TTC549 (cell line): Measurements from ENCODE around the gene SAT1.

Experiments
- FAIRE-seq: peaks from 2 replicates; lab custom pipeline; 2012; peaks lifted over from hg19 to GRCh38; lab: Jason Lieb, UNC

SAT1 gene

DNA sequence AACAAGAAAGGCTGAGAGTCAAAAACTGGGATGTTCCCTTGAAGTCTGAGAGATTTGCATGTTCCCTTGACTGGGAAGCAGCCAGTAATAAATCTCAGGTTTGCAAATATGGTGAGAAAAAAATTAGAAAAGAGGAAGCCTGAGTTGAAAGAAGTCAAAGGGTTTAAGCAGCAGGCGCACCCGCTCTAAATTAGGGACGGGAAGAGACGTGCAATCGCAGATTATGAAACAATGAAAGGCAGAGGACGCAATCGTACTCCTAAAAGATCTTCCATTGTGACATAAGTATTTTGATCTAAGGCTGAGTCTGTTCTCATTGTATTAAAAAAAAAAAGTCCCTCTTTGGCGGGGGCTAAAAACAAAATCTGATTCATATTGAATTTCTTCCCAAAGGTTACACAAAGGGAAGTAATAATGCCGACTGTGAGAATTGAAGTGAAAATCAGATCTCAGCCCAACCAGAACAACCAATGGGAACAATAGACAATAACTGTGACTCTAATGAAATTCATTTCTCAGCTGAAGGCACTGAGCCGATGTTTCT lies 28.2 kb downstream of the SAT1 start:
- no peak for FAIRE-seq

DNA sequence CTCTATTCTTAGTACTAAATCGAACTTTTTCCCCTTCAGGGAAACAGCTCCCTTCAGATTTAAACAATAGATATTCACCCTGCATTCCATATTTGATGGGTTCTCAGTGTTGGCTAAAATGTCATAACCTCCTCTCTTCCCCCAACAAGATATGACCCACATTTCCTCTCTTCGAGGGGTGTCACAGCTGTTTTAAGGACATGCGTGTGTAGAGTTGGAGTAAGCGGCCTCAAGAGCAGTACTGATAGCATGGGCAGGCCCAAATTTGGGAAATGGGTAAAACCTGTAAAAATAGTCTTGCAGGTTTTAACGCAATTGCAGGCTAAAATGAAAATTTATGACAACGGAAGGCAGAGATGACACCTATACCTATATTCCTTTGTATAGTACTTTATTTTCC lies 28.7 kb downstream of the SAT1 start:
- FAIRE-seq: no peak

- FAIRE-seq: no peak
Measured at GRCh38 chrX:23813808-23814207, 30.8 kb downstream of the SAT1 start.

DNA sequence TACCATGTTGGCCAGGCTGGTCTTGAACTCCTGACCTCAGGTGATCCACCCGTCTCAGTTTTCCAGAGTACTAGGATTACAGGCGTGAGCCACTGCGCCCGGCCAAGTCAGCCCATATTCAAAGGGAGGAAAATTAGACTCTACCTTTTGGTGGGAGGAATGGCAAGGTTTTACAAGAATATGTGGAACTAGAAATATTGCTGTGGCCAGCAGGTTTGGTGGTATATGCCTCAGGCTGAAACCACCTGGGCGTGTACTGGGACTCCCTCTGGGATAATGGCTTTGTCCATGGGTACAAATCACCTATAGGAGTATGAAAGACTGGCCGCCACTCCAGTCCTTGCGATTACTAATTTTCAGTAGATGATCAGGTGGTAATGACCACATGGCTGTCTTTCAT lies 32.4 kb downstream of the SAT1 start:
- no peak for FAIRE-seq

GRCh38 chrX:23816179-23816578 lies 33.2 kb downstream of the SAT1 start:
- no peak for FAIRE-seq

GRCh38 chrX:23817979-23818336 lies 35.0 kb downstream of the SAT1 start:
- FAIRE-seq: no peak

DNA sequence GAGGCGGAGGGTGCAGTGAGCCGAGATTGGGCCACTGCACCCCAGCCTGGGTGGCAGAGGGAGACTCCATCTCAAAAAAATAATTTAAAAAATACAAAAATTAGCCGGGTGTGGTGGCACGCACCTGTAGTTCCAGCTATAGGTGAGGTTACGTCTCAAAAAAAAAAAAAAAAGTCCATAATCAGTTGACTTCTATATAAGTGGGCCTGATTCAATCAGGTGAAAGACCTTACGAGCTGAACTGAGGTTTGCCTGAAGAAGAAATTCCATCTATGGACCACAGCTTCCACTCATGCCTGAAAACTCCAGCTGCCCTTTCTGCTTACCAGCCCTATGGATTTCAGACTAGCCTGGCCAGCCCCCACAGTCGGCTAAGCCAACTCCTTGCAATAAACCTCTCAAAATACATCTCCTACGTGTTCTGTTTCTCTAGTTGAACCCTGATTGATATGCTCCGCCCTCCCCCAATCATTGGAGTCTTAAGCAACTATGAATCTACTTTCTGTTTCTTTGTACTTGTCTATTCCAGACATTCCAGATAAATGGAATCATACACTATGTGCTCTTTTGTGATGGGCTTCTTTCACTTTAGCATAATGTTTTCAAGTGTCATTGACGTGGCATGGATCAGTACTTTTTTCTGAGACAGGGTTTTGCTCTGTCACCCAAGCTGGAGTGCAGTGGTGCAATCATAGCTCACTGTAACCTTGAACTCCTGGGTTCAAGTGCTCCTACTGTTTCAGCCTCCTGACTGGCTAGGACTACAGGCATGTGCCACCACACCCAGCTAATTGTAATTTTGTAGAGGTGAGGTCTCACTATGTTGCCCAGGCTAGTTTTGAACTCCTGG lies 36.6 kb downstream of the SAT1 start:
- no peak for FAIRE-seq

GRCh38 chrX:23820235-23820782 lies 37.3 kb downstream of the SAT1 start:
- FAIRE-seq: no peak

DNA sequence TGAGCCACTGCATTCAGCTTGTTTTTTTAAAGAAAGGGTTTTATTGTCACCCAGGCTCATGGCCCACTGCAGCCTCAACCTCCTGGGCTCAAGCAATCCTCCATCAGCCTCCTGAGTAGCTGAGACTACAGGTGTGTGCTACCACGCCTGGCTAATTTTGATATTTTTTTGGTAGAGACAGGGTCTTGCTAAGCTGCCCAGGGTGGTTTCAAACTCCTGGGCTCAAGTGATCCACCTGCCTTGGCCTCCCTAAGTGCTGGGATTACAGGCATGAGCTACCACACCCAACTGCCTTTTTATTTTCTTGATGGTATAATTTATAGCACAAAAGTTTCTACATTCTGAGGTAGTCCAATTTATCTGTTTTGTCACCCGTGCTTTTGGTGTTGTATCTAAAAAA lies 38.9 kb downstream of the SAT1 start:
- no peak for FAIRE-seq

- no peak for FAIRE-seq
Measured at GRCh38 chrX:23822397-23822796, 39.4 kb downstream of the SAT1 start.

GRCh38 chrX:23822841-23823240 lies 39.9 kb downstream of the SAT1 start:
- FAIRE-seq: no peak

- no peak for FAIRE-seq
Measured at GRCh38 chrX:23825675-23826074, 42.7 kb downstream of the SAT1 start.

DNA sequence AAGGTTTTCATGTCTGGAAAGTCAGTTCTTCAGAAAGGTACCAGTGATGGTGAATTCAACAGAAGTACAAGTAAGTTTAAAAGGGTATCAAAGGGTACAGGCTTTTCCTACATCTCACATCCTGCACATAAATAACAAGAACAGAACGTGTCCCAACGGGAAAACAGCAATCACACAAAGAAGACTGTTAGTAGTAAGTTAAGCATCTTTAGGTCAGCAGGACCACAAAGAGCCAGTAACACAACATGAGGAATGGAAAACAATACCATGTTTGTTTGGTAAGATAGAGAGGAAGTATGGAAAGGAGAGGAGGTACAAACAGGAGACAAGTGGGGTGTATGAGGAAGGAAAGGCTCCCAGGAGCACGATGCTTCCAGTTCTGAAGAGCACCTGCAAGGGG lies 43.2 kb downstream of the SAT1 start:
- no peak for FAIRE-seq

DNA sequence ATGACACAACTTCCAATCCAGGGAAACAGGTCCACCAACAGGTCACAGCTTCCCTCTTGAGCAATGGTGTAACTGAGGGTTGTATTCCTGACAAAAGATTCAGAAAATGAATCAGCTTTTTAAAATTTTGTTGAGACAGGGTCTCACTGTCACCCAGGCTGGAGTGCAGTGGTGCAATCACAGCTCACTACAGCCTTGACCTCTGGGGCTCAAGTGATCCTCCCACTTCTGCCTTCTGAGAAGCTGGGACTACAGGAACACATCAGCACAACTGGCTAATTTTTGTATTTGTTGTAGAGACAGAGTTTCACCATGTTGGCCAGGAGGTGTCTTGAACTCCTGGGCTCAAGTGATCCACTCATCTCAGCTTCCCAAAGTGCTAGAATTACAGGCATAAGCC lies 43.7 kb downstream of the SAT1 start:
- no peak for FAIRE-seq

DNA sequence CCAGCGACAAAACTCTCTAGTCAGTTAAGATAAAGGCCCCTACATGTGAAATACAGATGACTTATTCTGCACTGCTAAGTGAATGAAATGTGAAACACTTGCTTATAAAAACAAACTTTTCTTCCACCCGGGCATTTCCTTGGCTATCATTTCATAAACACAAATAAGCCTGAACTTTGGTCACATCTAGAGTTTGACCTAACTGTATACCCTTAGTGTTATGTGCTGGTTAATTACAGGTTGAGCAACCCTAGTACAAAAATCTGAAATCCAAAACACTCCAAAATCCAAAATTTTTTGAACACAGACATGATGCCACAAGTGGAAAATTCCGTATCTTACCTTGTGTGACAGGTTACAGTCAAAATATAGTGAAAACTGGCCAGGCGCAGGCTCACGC lies 45.9 kb downstream of the SAT1 start:
- no peak for FAIRE-seq

- FAIRE-seq: no peak
Measured at GRCh38 chrX:23832721-23833120, 49.7 kb downstream of the SAT1 start.
